GM20431 (cell line): ENCODE measurements around the gene ZNF423.
"Not testable (repeated sequence)": the region's sequence is repeated elsewhere in the genome, so short reads cannot be mapped to it uniquely, and the experiment has no call there.

Experiments used
- in situ Hi-C: fragments of 300-500 bp; cut with MseI, MboI; formaldehyde crosslinking; loops from one replicate; pipeline ENCODE4 v1.15.0; 2020; ENCODE audit warnings: low sequenced_read_pairs; ENCODE audit not compliant: unreplicated experiment

ZNF423 gene

DNA sequence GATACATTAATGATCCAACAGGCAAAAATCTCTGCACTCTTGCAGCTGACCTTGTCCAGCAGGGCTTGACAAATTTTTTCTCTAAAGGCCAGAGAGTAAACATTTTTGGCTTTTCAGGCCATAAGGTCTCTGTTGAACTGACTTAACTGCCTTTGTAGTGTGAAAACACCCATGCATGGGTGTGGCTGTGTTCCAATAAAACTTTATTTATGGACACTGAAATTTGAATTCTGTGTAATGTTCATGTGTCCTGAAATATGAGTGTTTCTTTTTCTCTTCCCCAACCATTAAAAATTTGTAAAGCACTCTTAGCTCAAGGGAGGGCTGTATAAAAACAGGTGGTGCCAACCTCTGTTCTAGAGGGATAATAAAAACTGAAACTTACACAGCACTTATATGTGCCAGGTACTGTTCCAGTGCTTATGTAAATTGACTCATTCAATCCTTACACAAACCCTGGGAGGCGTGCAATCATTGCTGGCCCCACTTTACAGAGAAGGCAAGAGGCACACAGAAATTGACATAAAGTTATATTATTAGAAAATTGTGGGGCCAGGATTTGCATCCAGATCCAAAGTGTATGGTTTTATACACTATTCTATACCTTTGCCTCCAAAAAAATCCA lies 18.8 kb upstream of the ZNF423 start:
- in situ Hi-C loops = no loop called here

DNA sequence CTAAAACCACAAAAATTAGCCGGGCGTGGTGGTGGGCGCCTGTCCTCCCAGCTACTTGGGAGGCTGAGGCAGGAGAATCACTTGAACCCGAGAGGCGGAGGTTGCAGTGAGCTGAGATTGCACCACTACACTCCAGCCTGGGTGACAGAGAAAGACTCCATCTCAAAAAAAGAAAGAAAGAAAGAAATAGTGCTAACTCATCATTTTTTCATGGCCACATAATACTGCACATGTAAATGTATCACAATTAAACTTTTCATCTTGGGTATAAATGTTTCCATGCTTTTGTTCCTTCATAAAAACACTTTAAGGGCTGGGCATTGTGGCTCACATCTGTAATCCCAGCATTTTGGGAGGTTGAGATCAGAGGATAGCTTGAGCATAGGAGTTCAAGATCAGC lies 15.9 kb upstream of the ZNF423 start:
- in situ Hi-C loops = not testable (repeated sequence)

DNA sequence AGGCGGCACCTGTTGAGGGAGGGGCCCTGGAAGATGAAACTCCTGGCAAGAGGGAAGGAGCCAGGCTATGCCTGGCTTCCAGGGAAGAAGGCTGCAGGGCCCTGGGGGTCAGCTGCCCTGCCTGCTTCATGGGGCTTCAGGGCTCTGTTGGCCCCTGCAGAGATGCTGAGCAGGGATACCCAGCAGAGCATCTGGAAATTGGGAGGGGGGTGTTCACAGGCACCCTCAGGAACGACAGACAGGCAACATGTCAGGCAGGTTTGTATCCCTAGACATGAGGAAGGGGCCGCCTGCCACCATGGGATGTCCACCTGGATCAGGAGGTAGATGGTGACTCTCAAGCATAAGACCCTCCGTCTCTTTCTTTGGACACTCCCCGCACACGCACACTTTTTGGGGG lies 13.8 kb upstream of the ZNF423 start:
- in situ Hi-C loops = no loop called here

GRCh38 chr16:49867796-49868668 lies 12.1 kb upstream of the ZNF423 start:
- in situ Hi-C loops = no loop called here

DNA sequence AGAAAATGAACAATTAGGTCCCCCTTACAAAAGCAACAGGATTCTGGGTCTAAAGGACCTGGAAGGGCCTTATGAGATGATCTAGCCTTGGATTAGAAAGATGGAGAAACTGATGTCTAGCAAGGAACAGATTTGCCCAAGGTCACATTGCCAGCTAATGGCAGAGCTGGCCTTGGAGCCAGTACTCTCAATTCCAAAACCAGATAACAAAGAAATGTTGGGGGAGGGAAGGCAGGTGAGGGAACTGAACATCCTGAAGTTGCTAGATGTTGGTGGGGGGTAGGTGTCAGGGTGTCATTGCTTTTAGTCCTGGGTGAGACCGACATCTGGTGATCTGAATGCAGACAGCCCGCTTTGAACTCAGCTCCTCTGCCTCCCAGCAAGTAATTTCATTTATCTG lies 11.3 kb upstream of the ZNF423 start:
- in situ Hi-C loops = no loop called here

GRCh38 chr16:49866595-49867071 lies 10.7 kb upstream of the ZNF423 start:
- in situ Hi-C loops = no loop called here

- in situ Hi-C loops = no loop called here
These were observed 6.8 kb upstream of the ZNF423 start for GRCh38 chr16:49862694-49863093.

GRCh38 chr16:49861299-49861698 lies 5.4 kb upstream of the ZNF423 start:
- in situ Hi-C loops = no loop called here

GRCh38 chr16:49860593-49860992 lies 4.7 kb upstream of the ZNF423 start:
- in situ Hi-C loops = no loop called here

DNA sequence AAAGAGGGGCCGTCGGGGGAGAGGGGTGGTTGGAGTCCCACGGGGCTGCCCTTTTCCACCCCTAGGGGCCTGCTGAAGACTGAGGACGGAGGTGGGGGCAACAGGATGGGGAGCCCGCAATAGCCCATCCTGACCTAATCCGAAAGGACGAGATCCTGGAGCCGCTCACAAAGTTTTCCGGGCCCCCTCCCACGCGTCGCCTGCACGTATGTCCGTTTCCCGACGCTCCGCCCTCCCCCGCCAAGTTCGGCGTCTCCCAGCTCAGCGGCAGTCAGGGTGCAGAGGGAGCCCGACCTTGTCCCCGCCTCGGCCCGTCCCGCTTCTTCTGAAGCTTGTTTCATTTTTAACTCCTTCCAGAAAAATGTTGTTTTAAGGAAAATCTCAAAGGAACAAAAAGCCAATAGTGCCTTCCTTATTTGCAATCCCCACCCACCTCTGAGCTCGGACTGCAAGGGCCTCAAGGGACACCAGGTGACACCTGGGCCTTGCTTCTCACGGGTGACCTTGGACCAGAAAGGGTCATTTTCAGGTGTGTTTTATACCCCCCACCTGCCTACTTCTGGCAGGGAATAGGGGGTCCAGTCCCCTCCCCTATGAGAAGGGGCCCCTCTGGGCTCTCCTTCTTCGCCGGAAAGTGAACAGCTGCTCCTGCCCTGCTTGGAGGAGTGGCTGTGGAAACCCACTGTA lies 3.4 kb upstream of the ZNF423 start:
- in situ Hi-C loops = no loop called here

DNA sequence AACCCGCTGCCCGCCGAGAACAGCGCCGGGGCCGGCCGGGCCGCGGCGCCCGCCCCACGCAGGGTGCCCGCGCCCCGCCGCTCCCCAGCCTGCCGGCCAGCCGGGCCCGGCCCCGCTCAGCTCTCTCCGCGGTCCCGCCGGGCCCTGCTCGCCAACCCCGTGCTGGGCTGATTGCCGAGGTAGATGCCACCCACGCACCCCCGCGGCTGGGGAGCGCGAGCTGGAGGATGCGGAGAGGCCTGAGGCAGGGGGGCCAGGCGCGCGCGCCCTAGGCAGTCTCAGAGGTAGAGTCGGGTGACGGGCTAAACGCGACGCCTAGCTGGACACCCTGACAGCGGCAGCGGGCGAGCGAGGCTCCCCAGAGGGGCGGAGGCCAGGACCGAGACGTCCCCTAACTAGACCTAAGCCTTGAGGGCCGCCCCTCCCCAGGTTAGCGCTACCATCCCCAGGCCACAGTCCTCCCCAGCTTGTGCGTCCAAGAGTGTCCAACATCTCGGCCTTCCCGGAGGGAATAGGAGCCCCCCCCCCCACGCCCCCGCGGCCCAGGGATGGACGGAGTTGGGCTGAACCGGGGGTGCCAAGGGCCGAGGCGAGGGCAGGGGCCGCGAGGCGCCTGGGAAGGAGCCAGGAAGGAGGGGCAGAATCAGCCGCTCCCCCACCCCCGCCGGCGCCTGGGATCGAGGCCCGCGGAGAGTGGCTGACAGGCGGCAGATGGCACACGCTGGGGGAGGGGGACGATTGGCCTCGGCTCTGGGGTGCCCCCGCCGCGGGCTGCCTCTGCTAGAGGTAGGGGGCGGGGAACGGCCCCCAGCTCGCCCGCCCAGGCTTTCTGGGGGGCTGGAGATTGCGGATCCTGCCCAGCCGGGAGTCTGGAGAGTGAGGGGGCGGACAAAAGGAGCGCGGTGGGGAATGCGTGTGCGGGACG lies 2.5 kb upstream of the ZNF423 start:
- in situ Hi-C loops = no loop called here

GRCh38 chr16:49857423-49858181 lies 1.7 kb upstream of the ZNF423 start:
- in situ Hi-C loops = no loop called here

DNA sequence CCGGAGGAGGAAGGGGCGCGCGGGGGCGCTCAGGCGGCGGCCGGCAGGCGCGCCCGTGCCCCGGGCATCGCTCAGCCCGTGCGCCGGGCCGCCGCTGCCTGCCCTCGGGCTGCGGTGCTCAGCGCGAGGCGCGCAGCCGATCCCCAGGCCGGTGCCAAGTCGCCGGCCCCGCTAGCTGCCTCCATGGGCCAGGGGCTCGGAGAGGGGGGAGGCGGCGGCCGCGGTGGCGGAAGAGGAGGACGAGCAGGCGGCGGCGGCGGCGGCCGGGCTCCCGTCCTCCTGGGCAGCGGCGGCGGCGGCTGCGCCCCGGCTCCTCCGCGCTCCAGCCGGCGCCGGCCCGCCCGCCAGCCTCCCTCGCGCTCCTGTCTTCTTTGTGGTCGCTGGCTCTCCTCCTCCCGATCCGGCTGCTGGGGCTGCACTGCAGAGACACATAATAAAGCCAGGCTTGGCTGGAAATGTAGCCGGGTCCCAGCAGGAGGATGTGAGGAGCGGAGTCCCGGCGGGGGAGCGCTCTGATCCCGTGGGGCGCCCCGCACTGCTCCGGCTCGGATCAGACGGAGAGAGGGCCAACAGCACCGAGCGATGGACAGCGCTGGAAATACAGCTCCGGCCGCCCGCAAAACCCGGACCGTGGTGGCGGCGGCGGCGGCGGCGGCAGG lies 889 bp upstream of the ZNF423 start:
- in situ Hi-C loops = no loop called here

- in situ Hi-C loops = no loop called here
These were observed 561 bp downstream of the ZNF423 start for GRCh38 chr16:49855280-49855821.

- in situ Hi-C loops = no loop called here
These were observed 1.1 kb downstream of the ZNF423 start for GRCh38 chr16:49854796-49855203.

DNA sequence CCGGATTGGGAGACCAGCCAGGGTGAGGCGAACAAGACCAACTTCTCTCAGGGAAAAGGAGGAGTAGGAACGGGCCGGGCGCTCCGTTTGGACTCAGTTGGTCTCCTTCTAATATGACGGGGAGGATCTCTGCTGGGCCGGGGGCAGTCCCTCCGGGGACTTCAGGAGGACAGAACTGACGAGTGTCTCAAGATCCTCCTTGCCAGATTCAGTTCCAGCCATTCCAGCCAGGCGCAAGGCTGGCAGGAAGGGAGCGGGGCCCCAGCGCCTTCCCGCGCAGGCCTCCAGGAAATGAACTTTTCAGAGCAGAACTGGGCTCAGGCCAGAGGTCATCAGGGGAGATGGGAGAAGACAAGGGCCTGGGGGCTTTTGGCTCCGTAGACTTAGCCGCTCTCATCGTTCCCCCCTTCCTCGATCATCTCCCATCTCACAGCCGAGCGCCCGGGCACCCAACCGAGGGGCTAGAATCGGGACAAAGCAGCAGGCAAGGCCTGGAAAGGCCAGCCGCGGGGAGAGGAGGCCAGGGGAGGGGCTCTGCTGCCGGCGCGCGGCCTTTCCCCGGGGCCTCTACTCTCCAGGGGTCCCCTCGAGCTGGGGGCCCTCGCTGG lies 1.6 kb downstream of the ZNF423 start:
- in situ Hi-C loops = no loop called here

DNA sequence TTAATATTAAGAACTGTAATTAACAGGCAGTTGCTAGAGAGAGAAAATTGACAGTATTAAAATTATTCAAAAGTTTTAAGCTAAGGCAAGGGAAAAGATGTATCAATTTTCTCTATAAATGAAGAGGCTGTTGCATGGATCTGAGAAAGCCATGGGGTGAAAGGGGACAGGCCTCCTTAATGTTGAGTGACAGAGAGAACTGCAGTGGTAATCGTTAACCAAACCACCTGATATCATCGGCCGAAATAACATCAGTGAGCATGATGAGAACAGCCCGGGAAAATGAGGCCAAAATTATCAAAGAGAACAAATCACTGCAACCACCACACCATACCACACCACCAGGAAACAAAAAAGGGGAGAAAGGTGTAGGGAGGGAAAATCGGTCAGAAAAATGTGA lies 3.6 kb downstream of the ZNF423 start:
- in situ Hi-C loops = no loop called here

DNA sequence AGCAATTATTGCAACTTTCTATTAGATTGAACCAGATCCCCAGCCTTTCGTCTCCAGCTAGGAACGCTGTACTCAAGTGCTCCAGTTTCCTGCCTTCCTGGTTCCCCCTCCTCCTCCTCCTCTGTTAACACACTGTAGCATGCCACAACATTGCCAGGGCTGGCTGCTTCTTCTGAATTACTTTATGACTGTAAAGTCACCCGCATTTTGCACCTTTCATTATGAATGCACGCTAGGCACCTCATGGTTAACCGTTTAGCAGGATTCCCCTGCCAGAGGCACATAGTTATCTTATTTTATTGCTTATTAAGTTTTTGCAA lies 4.5 kb downstream of the ZNF423 start:
- in situ Hi-C loops = no loop called here
